Suprapubic skin (tissue), 3 donors: Measurements from ENCODE around the gene KRT71.

Source experiments
- POLR2A ChIP-seq, 2 donors: fragments of 450-650 bp; IDR thresholded peaks; one replicate each; pipeline ENCODE4 v1.6.1; 2017; ENCODE audit warnings: antibody characterized with exemption in 2 of 2, mild to moderate bottlenecking in 2 of 2, moderate library complexity in 2 of 2
- TF ChIP-seq, protein P1 (sequence below), 2 donors: fragments of 200-600 bp in 1 of 2; fragments of 450-650 bp in 1 of 2; sonication (generic) in 1 of 2; IDR thresholded peaks; one replicate each; pipeline ENCODE4 v1.5.1; 2016 to 2019; ENCODE audit warnings: antibody characterized with exemption in 2 of 2, mild to moderate bottlenecking in 1 of 2, moderate library complexity in 1 of 2

DNA sequence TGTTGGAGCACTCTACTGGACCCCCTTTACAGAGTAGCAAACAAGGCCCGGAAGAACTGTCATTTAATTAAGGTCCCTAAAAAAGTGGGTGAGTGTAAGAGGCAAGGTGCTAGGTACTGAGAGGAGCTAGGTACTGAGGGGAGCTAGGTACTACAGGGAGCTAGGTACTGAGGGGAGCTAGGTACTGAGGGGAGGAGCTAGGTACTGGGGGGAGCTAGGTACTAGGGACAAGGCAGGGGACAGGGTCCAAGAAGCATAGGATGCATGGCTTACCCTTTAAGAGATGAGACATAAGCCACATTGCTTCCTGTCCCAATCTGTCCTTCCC is 37.7 kb downstream of the KRT71 start:
- no peak for TF ChIP-seq POLR2A (IDR thresholded peaks at IDR 0.05)
- TF ChIP-seq, protein P1, sequence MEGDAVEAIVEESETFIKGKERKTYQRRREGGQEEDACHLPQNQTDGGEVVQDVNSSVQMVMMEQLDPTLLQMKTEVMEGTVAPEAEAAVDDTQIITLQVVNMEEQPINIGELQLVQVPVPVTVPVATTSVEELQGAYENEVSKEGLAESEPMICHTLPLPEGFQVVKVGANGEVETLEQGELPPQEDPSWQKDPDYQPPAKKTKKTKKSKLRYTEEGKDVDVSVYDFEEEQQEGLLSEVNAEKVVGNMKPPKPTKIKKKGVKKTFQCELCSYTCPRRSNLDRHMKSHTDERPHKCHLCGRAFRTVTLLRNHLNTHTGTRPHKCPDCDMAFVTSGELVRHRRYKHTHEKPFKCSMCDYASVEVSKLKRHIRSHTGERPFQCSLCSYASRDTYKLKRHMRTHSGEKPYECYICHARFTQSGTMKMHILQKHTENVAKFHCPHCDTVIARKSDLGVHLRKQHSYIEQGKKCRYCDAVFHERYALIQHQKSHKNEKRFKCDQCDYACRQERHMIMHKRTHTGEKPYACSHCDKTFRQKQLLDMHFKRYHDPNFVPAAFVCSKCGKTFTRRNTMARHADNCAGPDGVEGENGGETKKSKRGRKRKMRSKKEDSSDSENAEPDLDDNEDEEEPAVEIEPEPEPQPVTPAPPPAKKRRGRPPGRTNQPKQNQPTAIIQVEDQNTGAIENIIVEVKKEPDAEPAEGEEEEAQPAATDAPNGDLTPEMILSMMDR (IDR thresholded peaks at IDR 0.05) = no peak
